Measurements from ENCODE around the gene FNDC3A.

GRCh38 chr13:49134305-49134704 lies 158.6 kb downstream of the FNDC3A start:
- no peak for TF ChIP-seq CTCF (IDR thresholded peaks at IDR 0.05)
- no peak for TF ChIP-seq POLR2A (IDR thresholded peaks at IDR 0.05)

Measured in prostate gland (tissue), 2 donors.